HG03064 (cell line): ENCODE results near the gene KCTD12.

ENCODE experiments used
- ATAC-seq: cut with Tn5 transposase; IDR thresholded peaks from one replicate; pipeline ENCODE4 v1.9.1; 2021; ENCODE audit warnings: low read depth; ENCODE audit not compliant: unreplicated experiment

The KCTD12 gene

GRCh38 chr13:76888421-76888820 is 2.2 kb upstream of the KCTD12 start:
- ATAC-seq: no peak

DNA sequence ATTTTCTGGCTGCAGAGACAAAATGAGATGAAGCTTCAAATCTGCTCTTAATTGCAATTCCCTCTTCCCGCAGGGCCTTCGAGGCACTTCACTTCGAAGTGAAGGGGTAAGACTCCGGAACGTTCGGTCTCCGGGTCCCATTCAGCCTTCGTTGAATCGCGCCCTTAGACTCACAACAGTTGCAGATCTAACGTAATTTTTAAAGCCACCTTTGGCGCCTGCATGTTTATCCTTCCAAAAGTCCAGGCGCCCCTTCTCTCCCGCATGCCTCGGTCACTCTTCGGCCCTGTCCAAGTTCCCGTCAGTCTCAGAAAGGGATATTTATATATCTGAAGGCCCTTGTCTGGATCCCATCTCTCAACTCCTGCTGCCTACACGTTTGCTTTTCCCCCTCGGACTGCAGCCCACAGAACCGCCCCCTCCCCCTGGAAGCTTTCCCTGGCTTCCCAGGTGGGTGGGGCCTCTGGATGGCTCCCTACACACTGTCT is 915 bp upstream of the KCTD12 start:
- ATAC-seq: no peak

DNA sequence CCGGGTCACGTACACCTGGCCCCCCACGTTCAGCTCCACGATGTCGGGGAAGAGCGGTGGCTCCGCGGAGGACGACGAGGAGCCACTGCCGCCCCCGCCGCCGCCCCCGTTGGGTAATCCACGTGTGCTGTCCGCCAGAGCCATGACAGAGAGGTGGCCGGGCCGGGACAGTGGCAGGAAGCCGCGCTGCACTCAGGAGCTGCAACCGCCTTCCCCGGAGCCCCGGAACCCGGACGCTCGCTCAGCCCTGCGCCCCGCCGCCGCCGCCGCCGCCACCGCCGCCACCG is 257 bp downstream of the KCTD12 start:
- peak; percentile 27 for ATAC-seq

DNA sequence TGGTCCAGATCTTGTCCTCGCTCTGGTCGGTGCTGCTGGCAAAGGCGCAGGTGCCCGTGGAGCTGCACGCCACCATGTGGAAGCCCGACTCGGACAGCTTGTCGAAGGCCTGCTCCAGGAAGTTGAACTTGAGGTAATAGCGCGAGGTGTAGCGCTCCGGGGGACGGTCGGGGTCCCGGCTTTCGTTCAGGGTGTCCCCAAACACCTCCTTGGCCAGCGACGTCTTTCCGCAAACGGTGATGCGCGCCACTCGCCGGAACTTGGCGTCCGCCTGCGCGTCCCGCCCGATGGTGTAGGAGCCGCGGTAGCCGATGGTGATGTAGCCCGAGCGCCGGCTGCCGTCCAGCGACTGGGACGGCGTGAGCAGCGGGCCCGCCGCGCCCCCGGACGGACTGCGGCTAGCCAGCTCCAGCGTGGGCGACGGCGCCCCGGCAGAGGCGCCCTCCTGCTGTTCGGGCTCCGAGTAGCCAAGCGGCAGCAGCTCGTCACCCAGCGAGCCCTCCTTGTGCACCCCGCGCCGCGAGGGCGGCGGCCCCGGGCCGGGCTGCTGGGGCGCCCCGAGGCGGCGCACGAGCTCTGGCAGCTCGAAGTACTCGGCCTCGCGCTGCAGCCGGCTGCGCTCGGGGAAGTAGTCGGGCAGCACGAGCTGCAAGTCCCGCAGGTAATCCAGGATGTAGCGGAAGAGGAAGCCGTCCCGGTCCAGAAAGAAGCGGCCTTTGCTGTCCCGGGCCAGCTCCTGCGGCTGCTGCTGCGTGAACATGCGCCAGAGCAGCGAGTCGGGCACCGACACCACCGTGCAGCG is 801 bp downstream of the KCTD12 start:
- ATAC-seq: peak; percentile 51

- no peak for ATAC-seq
These were observed 1.4 kb downstream of the KCTD12 start for GRCh38 chr13:76884907-76885202.

DNA sequence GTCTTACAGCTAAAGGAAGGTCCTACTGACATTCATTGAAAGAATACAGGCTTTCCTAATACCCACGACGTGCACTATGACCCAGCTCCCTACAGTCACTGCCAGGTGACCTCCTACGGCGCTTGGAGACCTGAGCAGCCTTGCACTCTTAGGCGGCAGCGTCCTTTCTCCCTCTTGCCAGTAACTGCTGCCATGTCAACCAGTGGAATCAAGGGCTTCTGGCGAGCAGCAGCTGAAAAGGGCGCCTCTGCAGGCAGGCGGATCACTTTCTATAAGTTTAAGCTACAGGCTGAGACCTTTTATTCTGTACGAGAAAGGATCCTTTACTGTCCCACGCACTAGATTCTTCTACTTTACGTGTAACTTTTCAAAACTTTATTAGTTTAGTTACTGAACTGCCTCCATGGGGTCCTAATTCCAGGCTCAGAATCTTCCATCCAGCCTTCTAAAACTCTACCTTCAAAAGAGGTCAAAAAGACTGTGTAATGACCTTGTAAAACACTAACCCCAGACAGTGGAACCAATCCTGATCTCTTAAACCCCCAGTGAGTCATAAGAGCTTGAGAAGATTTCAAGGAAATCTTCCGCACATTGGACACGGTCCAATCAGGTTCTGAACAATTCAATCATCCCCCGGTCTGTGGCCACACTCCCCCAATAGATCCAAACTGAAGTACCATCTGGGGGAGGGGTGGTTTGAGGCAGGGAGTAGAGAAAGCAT is 1.9 kb downstream of the KCTD12 start:
- no peak for ATAC-seq

DNA sequence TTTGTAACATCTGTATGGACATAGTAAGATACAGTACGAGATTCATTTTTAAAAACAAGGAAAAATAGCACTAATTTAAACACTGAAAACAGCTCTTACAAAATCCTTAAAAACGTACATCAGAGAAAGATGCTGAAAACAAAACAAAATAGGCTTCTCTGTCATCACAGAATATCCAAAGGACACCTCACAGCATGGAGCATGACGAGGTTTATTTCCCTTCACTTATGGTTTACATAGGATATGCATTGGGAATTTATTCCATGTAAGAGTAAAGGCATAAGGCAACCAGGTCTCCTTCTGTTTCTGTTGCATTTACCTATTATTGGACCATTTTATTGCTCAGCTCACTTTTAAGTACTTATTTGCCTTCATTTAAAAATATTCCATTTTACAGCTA is 3.0 kb downstream of the KCTD12 start:
- ATAC-seq: no peak

- ATAC-seq: no peak
These were observed 3.8 kb downstream of the KCTD12 start for GRCh38 chr13:76882431-76882830.

- peak; percentile 35 for ATAC-seq
These were observed 6.3 kb downstream of the KCTD12 start for GRCh38 chr13:76879883-76880270.

DNA sequence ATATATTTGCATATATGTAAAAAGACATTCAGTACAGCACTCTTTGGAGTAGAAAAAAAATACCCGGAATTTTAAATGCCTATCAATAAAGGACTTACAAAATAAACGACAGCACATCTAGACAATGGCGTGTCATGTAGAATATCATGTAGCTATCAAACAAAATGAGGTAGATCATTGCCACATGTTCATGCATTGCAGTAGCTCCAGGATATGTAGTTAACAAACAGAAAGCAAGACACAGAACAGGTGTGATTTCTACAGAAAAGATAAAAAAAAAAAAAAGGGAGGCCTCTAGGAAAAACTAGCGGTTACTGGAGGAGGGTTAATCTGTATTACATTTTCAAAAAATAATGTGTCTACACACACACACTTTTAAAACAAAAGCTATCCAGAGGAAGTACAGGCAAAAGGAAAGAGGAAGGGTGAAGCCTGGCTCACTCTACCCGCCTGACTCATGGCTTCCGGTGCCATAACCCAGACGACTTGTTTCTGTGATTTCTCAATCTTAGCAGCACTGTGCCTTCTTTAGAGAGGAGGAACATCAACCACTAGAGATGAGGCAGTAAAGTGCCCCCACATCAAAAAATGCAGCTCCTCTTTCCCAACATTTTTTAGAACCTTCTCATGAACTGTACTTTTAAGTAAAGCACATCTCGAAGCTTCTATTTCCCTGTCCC is 6.9 kb downstream of the KCTD12 start:
- ATAC-seq: peak; percentile 95

DNA sequence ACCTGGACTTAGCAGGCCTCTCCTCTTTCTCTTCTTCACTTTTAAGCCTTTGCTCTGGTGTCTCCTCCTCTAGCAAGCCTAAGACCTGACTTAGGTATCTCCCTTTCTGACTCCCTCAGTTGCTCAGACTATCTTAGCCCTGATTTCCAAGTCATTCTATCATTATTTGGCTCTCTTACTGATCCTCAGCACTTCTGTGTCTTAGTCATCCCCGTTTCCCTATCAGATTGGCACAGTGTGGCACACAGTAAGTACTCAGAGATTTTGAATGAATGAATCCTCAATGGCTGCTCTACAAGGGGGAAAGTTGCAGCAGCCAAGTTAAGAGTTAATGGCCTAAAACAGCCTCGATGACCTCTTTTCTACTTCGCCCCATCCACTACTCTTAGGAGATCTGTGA is 8.2 kb downstream of the KCTD12 start:
- no peak for ATAC-seq

DNA sequence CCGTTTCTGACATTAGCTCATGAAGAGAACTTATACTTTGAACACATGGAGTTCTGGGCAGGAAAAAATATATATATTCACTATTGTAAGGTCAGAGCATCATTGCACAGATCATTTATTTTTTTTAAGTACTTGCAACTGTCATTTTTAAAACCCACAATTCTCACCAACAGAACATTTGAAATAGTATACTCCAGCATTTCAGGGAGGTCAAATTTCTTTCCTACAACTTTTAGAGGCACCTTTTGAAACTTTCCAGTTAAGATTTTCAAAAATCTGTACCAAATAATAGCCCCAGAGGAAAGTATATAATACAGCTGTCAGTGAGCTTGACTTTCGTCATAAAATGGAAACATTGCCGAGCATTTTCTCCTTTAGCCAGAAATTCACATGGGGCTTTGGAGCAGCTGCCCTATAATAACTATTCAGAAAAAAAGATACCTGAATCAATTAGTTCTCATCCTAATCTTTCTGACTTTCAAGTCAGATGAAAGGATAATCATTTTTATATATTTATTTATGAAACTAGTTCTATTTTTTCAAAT is 10.9 kb downstream of the KCTD12 start:
- no peak for ATAC-seq

DNA sequence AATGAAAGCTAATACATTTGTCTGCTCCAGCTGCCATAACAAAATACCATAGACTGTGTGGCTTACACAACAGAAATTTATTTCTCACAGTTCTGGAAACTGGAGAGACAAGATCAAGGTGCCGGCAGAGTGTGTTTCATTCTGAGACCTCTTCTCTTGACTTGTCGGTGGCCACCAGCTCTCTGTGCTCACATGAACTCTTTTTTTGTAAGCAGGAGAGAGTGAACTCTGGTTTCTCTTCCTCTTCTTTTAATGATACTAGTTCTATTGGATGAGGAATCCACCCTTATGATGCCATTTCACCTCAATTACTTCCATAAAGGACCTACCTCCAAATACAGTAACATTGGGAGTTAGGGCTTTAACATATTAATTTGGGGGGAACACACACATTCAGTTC is 11.7 kb downstream of the KCTD12 start:
- peak; percentile 77 for ATAC-seq

- ATAC-seq: no peak
These were observed 12.8 kb downstream of the KCTD12 start for GRCh38 chr13:76873445-76873844.

- ATAC-seq: no peak
These were observed 13.5 kb downstream of the KCTD12 start for GRCh38 chr13:76872675-76873074.

DNA sequence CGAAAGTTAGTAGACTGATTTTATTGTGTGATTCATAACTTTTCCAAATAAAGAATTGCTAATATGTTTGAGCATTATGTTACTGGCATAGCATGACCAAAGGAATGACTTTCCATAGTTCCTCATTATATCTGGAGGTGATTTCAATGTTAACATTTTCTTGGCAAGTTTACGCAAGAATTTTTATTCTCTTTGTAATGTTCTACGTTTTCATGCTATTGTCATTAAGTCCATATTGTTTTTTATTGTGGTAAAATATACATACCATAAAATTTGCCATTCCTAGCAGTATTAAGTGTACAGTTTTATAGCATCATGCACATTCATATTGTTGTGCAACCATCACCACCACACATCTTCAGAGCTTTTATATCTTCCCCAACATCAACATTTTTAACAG is 14.8 kb downstream of the KCTD12 start:
- no peak for ATAC-seq

GRCh38 chr13:76868371-76868770 is 17.8 kb downstream of the KCTD12 start:
- no peak for ATAC-seq

DNA sequence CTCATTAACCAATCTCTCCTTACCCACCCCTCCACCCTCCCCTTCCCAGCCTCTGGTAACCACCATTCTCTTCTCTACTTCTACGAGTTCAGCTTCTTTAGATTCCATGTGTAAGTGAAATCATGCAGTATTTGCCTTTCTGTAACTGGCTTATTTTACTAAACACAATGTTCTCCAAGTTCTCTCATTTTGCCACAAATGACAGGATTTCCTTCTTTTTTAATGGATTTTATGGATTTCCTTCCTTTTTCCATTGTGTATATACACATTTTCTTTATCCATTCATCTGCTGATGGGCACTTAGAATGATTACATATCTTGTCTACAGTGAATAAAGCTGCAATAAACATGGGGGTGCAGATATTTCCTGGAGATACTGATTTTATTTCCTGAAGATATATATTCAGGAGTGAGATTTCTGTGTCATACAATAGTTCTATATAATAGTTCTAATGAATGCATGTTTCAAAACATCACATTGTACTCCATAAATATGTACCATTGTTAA is 20.2 kb downstream of the KCTD12 start:
- no peak for ATAC-seq

- ATAC-seq: no peak
These were observed 21.1 kb downstream of the KCTD12 start for GRCh38 chr13:76865109-76865508.

GRCh38 chr13:76864259-76864658 is 21.9 kb downstream of the KCTD12 start:
- ATAC-seq: no peak

GRCh38 chr13:76863022-76863421 is 23.2 kb downstream of the KCTD12 start:
- no peak for ATAC-seq
